Aortic smooth muscle cell (primary cell): ENCODE measurements around the gene KCNJ1. TPM values are rescaled to one million over a fixed set of nuclear protein-coding genes. Genes with fewer than 3 reads are reported as not detected.

ENCODE experiments used
- total RNA-seq: library from RNA; depleted of rRNA; stranded (reverse); fragments of >200 nt; gene quantifications from 2 replicates; pipeline ENCODE4 v1.2.3, GENCODE V29; 2014

KCNJ1 gene
- 0.06 TPM in 1 of 2 replicates, not detected in the other for total RNA-seq

GRCh38 chr11:128867277-128867676 lies at the start of gene KCNJ1:
Gene KCNJ1, minus strand, starts transcription at chr11:128867296. Its CDS starts 27,053 bp downstream, at chr11:128840243.

GRCh38 chr11:128890543-128891368 lies 23.7 kb upstream of the KCNJ1 start, which contains the start of gene KCNJ5:
Gene KCNJ5, plus strand, starts transcription at chr11:128891356. Its CDS starts 19,918 bp downstream, at chr11:128911274.

Other genes starting within 250 kb of the KCNJ1 start
- 12.0 and 13.1 TPM in 2 replicates for gene FLI1, start 173.2 kb downstream of the KCNJ1 start, total RNA-seq
- gene KCNJ5, start 24.1 kb upstream of the KCNJ1 start, total RNA-seq = under 0.01 and 0.06 TPM in 2 replicates
- not detected in 2 replicates for gene TP53AIP1, start 75.6 kb upstream of the KCNJ1 start, total RNA-seq